Common myeloid progenitor, CD34-positive (primary cell): Measurements from ENCODE around the gene NFIB.
A peak's percentile ranks its signal among the peaks of the same experiment; 100 is the strongest.

Experiments used
- CTCF ChIA-PET: fragments of 350-600 bp; sonication (Branson Sonifier 250); formaldehyde crosslinking; loops from one replicate; lab custom pipeline; 2021; ENCODE audit warnings: antibody characterized with exemption; lab: Charles Lee
- POLR2A ChIA-PET: fragments of 350-600 bp; sonication (Branson Sonifier 250); formaldehyde crosslinking; loops from one replicate; lab custom pipeline; 2021; ENCODE audit warnings: antibody characterized with exemption; lab: Charles Lee
- DNase-seq, 3 donors: peaks; one replicate each; pipeline versions ENCODE4 v3.0.0 to v3.0.0-alpha.2; 2013
- H3K27ac ChIP-seq, 2 experiments: 1 replicate in 1 of 2; 2 replicates in 1 of 2; pipeline ENCODE4 v1.7.0; 2013; ENCODE audit warnings: inconsistent platforms in 2 of 2, low read length in 2 of 2, mild to moderate bottlenecking in 2 of 2, low read depth in 1 of 2, moderate library complexity in 1 of 2; ENCODE audit not compliant: severe bottlenecking in 2 of 2, insufficient read depth in 1 of 2, poor library complexity in 1 of 2
- H3K27me3 ChIP-seq, 5 experiments: replicated peaks in 2 of 5; 1 replicate in 3 of 5; 2 replicates in 2 of 5; pipeline versions ENCODE4 v1.6.1 to v1.7.0; 2013; ENCODE audit warnings: low read length in 4 of 5, mild to moderate bottlenecking in 2 of 5, moderate library complexity in 2 of 5, inconsistent platforms in 1 of 5; ENCODE audit not compliant: insufficient read depth in 5 of 5, control insufficient read depth in 4 of 5
- H3K36me3 ChIP-seq, 4 experiments: 1 replicate in 2 of 4; 2 replicates in 2 of 4; pipeline versions ENCODE4 v1.6.1 to v1.7.0; 2013; ENCODE audit warnings: low read length in 3 of 4, control low read depth in 1 of 4, mild to moderate bottlenecking in 1 of 4; ENCODE audit not compliant: control insufficient read depth in 4 of 4, insufficient read depth in 4 of 4
- H3K4me1 ChIP-seq, 4 experiments: 1 replicate in 3 of 4; 2 replicates in 1 of 4; pipeline versions ENCODE4 v1.6.1 to v1.7.1; 2013; ENCODE audit warnings: low read length in 3 of 4, mild to moderate bottlenecking in 3 of 4, control low read depth in 1 of 4, inconsistent platforms in 1 of 4, moderate library complexity in 1 of 4; ENCODE audit not compliant: control insufficient read depth in 4 of 4, insufficient read depth in 4 of 4; ENCODE audit errors: control extremely low read depth in 1 of 4
- H3K4me3 ChIP-seq, 7 experiments: 1 replicate in 4 of 7; 2 replicates in 3 of 7; pipeline versions ENCODE4 v1.5.1 to v1.7.0; 2013; ENCODE audit warnings: mild to moderate bottlenecking in 7 of 7, low read length in 6 of 7, moderate library complexity in 6 of 7, inconsistent platforms in 2 of 7, low read depth in 2 of 7, control low read depth in 1 of 7; ENCODE audit not compliant: insufficient read depth in 4 of 7, control insufficient read depth in 1 of 7; ENCODE audit errors: extremely low read depth in 1 of 7
- H3K9me3 ChIP-seq, 5 experiments: 1 replicate in 4 of 5; 2 replicates in 1 of 5; pipeline versions ENCODE4 v1.6.1 to v1.7.1; 2013; ENCODE audit warnings: low read length in 4 of 5, mild to moderate bottlenecking in 2 of 5, inconsistent platforms in 1 of 5, low read depth in 1 of 5, moderate library complexity in 1 of 5; ENCODE audit not compliant: control insufficient read depth in 4 of 5, insufficient read depth in 2 of 5; ENCODE audit errors: control extremely low read depth in 1 of 5
- WGBS: methylation state at CpG from one replicate; pipeline ENCODE4 v1.1.5; 2013; ENCODE audit not compliant: insufficient coverage; 5-methylcytosine and 5-hydroxymethylcytosine counted together

NFIB gene

GRCh38 chr9:14289916-14290315, 24.0 kb downstream of the NFIB start:
- Histone ChIP-seq H3K27me3 (peaks cover 0 to 15% (median 5%) of the 10 kb centered on the region in 5 experiments), H3K27ac (no peak overlapping the region), H3K9me3 (peaks cover 0 to 1% (median 0%) of the 10 kb centered on the region in 5 experiments), H3K4me3 (no peak overlapping the region), H3K4me1 (no peaks in the 10 kb centered on the region), H3K36me3 (no peaks in the 10 kb centered on the region)
- ChIA-PET POLR2A (no interaction called here), CTCF (no interaction called here)
- no peak for DNase-seq
- WGBS, result 100% methylated on average over 1 of the region's 3 CpGs

- Histone ChIP-seq H3K9me3 (peaks cover 0 to 1% (median 0%) of the 10 kb centered on the region in 5 experiments), H3K27ac (no peak overlapping the region), H3K27me3 (peaks cover 0 to 15% (median 3%) of the 10 kb centered on the region in 5 experiments), H3K36me3 (no peaks in the 10 kb centered on the region), H3K4me3 (no peak overlapping the region), H3K4me1 (no peaks in the 10 kb centered on the region)
- no peak for DNase-seq
- WGBS, result 100% methylated on average over 2 of the region's 4 CpGs
- ChIA-PET CTCF (no interaction called here), POLR2A (no interaction called here)
Measured at GRCh38 chr9:14288433-14288832, 25.5 kb downstream of the NFIB start.

DNA sequence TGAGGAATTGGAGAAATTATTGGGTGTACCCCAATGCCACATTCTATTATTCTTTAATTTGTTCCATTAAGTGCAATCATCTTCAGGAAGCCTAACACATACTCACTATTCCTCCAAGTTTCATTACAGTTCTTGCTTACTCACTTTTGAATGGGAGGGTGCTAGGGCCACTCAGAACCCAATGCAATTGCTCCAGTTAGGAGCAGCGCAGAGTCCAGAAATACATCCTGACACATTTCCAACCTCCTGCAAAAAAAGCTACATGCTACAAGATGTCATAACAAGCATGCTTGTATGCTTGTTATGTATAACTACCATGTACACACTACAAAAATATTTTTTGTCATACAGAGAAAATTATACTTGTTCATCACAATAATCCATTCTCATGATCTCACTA, 27.8 kb downstream of the NFIB start:
- Histone ChIP-seq H3K4me3 (no peak overlapping the region), H3K9me3 (peaks cover 0 to 1% (median 0%) of the 10 kb centered on the region in 5 experiments), H3K27me3 (peaks cover 0 to 10% (median 3%) of the 10 kb centered on the region in 5 experiments), H3K4me1 (no peaks in the 10 kb centered on the region), H3K27ac (no peak overlapping the region), H3K36me3 (no peaks in the 10 kb centered on the region)
- ChIA-PET POLR2A (no interaction called here), CTCF (no interaction called here)
- DNase-seq, result no peak
- no CpG with 5 or more reads among the region's 1 CpG for WGBS

DNA sequence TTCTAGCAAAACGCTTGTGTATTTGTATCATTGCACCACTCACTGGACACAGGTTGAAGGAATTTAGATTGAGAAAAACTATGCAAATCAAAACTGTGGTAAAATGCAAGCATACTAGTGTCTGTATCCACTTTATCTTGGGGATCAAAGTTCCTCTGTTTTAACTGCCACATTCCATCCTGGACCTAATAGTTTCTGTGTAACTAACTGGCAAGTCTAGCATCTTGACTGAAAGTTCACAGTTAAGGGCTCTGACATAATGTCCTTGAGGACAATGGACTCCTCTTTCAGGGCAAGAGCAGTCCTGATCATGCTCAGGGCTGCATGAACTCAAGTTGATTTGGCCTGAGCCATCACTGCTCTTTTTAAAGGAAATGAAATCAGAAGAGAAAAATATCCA, 30.7 kb downstream of the NFIB start:
- ChIA-PET CTCF (no interaction called here), POLR2A (no interaction called here)
- H3K27me3 ChIP-seq, result peaks cover 0 to 29% (median 8%) of the 10 kb centered on the region in 5 experiments
- no peak overlapping the region for H3K27ac ChIP-seq
- no peak for DNase-seq
- 100% methylated on average over 1 of the region's 1 CpG for WGBS
- H3K4me3 ChIP-seq, result no peak overlapping the region
- H3K4me1 ChIP-seq, result no peaks in the 10 kb centered on the region
- H3K9me3 ChIP-seq, result peaks cover 0 to 1% (median 0%) of the 10 kb centered on the region in 5 experiments
- no peaks in the 10 kb centered on the region for H3K36me3 ChIP-seq

- Histone ChIP-seq H3K27me3 (peaks cover 0 to 38% (median 16%) of the 10 kb centered on the region in 5 experiments), H3K9me3 (peaks cover 0 to 1% (median 0%) of the 10 kb centered on the region in 5 experiments), H3K27ac (no peak overlapping the region), H3K4me1 (no peaks in the 10 kb centered on the region), H3K36me3 (no peaks in the 10 kb centered on the region), H3K4me3 (no peak overlapping the region)
- POLR2A ChIA-PET, result no interaction called here
- DNase-seq, result no peak
- CTCF ChIA-PET, result no interaction called here
Measured at GRCh38 chr9:14281876-14282275, 32.1 kb downstream of the NFIB start.

DNA sequence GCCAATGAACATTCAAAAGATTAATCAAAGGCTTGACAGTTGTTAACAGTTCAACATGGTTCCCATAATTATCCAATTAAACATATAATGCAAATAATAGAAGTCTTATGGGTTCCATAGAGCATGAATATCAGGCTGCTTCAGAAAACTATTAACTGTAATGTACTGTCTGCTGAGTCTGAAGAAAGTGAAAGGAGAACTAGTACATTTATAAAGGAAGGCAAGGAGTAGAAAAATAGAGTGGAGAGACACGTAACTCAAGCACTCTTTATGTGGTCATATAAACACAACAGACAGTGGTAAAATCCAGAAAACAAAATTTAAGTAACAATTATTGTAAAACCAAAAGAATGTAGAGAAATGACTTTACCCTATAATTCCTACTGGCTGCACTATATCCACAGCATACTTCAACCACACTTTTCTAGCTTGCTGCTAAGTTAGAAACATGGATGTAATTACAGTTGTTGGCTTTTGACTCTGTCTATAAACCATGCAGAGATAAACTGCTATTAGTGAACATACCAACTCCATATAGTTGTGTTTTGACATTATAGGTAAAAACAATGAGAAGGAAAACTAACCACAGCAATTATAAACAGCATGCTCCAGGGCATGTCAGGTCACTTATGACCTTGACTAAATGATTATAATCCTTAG, 32.7 kb downstream of the NFIB start:
- H3K27me3 ChIP-seq, result peaks cover 0 to 41% (median 16%) of the 10 kb centered on the region in 5 experiments
- WGBS, result no CpG with 5 or more reads among the region's 1 CpG
- ChIA-PET POLR2A (no interaction called here), CTCF (no interaction called here)
- no peaks in the 10 kb centered on the region for H3K4me1 ChIP-seq
- no peak overlapping the region for H3K27ac ChIP-seq
- DNase-seq, result peak in 1 of 3 donors; percentile 10
- H3K36me3 ChIP-seq, result no peaks in the 10 kb centered on the region
- no peak overlapping the region for H3K4me3 ChIP-seq
- peaks cover 0 to 1% (median 0%) of the 10 kb centered on the region in 5 experiments for H3K9me3 ChIP-seq

DNA sequence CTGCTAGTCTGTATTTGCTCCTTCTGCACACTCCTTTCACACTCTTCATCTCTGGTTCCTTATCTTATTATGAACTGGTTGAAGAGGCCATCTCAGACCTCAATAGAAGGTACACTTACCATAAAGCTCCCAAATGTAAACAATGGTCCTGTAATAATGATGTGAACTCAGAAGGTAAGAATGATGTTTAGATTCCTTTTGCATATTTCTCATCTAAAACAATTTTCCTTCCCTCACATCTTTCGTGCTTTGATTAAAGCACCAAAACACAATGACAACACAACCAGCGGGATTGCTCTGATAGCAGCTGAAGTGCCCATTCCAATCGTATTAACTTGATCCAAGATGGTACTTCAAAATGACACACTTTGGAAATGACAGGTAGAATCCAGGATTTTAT, 34.3 kb downstream of the NFIB start:
- POLR2A ChIA-PET, result no interaction called here
- no peak for DNase-seq
- no peaks in the 10 kb centered on the region for H3K36me3 ChIP-seq
- WGBS, result 90% methylated on average over 3 of the region's 3 CpGs
- no peak overlapping the region for H3K4me3 ChIP-seq
- H3K9me3 ChIP-seq, result no peaks in the 10 kb centered on the region
- CTCF ChIA-PET, result no interaction called here
- peaks cover 0 to under 1% (median 0%) of the 10 kb centered on the region in 4 experiments for H3K4me1 ChIP-seq
- H3K27me3 ChIP-seq, result peaks cover 0 to 49% (median 12%) of the 10 kb centered on the region in 5 experiments
- H3K27ac ChIP-seq, result no peak overlapping the region
